Adipocyte (in vitro differentiated cells): ENCODE results near the gene GRIN1.
A peak's percentile ranks its signal among the peaks of the same experiment; 100 is the strongest.

ENCODE experiments used
- DNase-seq: peaks from one replicate; pipeline ENCODE4 v3.0.0-alpha.2; 2015; ENCODE audit warnings: low read depth
- H3K27me3 ChIP-seq: replicated peaks from 2 replicates; pipeline ENCODE4 v1.7.0; 2013; ENCODE audit warnings: mild to moderate bottlenecking, low read length, moderate library complexity; ENCODE audit not compliant: control insufficient read depth, insufficient read depth
- H3K36me3 ChIP-seq: 2 replicates; pipeline ENCODE4 v1.7.0; 2013; ENCODE audit warnings: low read length, mild to moderate bottlenecking, moderate library complexity; ENCODE audit not compliant: control insufficient read depth, insufficient read depth, severe bottlenecking
- H3K4me1 ChIP-seq: 2 replicates; pipeline ENCODE4 v1.7.0; 2013; ENCODE audit warnings: mild to moderate bottlenecking, low read length, moderate library complexity; ENCODE audit not compliant: control insufficient read depth, insufficient read depth
- H3K4me3 ChIP-seq: 2 replicates; pipeline ENCODE4 v1.7.0; 2013; ENCODE audit warnings: mild to moderate bottlenecking, low read length, moderate library complexity
- H3K9ac ChIP-seq: 2 replicates; pipeline ENCODE4 v1.7.0; 2013; ENCODE audit warnings: mild to moderate bottlenecking, low read length, moderate library complexity
- H3K9me3 ChIP-seq: 2 replicates; pipeline ENCODE4 v1.7.0; 2013; ENCODE audit warnings: mild to moderate bottlenecking, low read length, moderate library complexity; ENCODE audit not compliant: control insufficient read depth

The GRIN1 gene

DNA sequence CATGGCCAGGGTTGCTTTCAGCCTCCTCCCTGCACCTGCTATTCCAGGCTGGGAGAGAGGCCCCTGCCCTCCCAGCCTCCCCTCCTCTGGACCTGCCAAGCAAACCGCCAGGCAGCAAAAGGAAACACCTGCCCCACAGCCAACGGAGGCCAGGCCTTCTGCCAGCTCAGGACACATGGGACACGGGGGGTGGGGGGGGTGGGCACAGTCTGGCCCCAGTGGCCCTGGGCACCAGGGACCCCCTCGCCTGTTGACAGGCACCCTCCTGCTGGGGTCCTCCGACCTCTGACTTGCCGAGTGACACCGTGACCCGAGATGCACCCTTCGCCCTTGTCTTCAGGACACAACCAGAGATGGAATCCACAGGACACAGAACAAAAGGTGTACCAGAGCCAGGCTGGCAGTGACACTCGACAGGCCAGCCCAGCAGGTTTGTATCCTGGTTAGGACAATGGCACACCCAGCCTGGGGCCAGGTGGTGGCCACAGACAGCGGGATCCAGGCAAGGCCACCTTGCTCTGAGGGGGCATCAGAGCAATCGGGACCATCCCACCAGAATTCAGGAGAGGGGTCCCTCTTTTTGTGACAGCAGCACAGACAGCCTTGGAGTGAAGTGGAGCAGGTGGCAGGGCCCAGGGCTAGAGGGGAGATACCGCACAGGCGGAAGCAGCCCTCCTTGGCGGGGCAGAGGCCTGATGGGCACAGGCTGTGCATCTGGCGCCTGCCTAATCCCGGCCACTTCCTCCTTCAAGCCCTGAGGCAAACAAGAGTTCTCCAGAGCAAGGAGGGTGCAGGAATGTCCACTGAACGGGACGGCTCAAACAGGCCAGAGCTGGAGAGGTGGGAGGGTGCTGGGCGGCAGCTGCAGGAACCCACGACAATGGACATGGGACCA lies 34.2 kb downstream of the GRIN1 start:
- Histone ChIP-seq H3K36me3 (peaks cover 9% of the 10 kb centered on the region), H3K4me1 (peaks cover 4% of the 10 kb centered on the region), H3K9ac (no peak overlapping the region), H3K27me3 (peaks cover 29% of the 10 kb centered on the region), H3K4me3 (no peak overlapping the region), H3K9me3 (no peaks in the 10 kb centered on the region)
- no peak for DNase-seq

DNA sequence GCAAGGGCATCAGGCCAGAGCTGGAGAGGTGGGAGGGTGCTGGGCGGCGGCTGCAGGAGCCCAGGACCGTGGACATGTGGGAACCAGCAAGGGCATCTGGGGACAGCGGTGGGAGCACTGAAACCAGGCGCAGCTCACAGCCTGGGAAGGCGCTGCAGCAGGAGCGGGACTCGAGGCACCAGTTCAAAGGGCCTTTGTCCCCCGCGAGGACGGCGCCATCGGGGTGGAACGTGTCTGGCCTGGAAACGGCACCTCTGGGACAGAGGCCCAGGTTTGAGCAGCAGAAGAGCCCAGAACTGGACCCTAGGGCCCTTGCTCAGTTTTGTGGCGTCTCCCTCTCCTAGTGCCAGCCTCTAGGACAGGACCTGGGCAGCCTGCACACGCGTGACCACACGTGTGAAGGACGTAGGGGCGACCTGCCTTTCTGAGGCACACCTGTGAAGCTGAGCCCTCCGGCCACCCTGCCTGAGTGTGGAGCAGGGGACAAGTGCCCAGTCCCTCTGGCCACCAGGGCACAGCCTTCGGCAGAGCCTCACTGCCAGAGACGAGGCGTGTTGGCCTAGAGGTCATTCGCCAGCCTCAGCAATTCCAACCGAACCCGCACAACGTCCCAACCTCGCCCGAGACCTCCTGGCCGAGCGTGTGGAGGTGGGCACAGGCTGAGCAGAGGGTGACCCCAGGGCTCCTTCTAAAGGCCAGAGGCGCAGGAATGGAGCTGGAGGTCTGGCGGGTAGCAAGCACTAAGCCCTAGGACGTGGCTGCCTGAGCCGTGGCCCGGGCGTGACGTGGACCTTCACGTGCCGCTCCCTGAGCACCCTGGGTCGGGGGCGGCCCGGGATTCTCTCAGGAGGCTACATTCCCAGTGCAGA lies 35.1 kb downstream of the GRIN1 start:
- DNase-seq = no peak
- H3K4me3 ChIP-seq = no peak overlapping the region
- H3K4me1 ChIP-seq = peaks cover 8% of the 10 kb centered on the region
- H3K27me3 ChIP-seq = peaks cover 29% of the 10 kb centered on the region
- no peaks in the 10 kb centered on the region for H3K9me3 ChIP-seq
- peaks cover 9% of the 10 kb centered on the region for H3K36me3 ChIP-seq
- no peak overlapping the region for H3K9ac ChIP-seq

DNA sequence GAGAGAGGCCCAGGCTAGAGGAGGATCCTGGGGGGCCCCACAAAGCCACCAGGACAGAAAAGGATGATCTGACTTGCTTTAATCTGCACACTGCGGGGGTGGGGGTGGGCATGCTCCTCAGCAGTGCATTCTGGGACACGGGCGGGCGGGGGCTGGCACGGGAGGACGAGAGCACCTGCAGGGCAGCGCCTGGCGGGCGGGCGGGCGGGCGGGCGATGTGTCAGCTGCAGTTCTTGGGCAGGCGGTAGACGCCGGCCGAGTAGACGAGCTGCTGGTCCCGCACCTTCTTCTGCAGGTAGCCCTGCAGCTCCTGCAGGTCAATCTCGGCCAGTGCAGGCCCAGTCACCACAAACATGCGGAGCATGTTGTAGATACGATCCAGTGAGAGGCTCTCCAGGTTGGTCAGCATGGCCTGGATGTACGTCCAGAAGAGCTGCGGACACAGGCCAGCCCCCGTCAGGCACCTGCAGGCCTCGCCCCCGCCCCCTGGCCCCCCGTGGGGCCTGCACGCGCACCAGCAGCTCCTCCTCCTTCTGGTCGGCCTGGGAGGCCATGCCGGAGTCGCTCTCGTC lies 35.9 kb downstream of the GRIN1 start:
- no peak for DNase-seq
- peaks cover 29% of the 10 kb centered on the region for H3K27me3 ChIP-seq

DNA sequence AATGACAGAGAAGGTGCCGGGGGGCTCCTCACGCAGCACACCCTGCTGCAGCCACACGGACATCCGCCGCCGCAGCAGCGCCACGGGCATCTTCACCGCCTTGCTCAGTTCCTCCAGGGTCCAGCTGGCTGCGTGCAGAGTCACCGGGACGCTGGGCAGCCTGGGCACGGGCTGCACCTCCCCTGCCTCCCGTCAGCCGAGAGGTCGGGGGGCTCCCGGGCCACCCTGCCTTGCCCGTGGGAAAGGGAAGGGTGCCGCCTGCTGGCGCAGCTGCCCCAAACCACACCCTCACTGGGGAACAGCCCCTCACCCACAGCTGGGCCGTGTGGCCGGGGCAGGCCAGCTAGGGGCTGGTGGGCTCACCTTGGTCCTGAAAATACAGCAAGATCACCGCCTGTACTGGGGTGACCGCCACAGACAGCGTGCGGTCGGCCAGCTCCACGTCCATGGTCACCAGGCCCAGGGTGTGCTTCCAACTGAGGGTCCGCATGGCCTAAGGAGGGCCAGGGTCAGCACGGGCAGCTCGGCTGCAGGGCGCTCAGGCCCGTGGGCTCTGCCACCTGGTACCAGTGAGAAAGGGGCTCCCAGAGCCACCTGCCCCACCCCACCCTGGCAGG lies 36.5 kb downstream of the GRIN1 start:
- H3K36me3 ChIP-seq = peaks cover 22% of the 10 kb centered on the region
- H3K4me3 ChIP-seq = no peak overlapping the region
- H3K27me3 ChIP-seq = peaks cover 26% of the 10 kb centered on the region
- no peak for DNase-seq
- H3K9ac ChIP-seq = no peak overlapping the region
- H3K4me1 ChIP-seq = peaks cover 6% of the 10 kb centered on the region
- no peaks in the 10 kb centered on the region for H3K9me3 ChIP-seq

More for the DNA sequence above, 35.9 kb downstream of the GRIN1 start:
- Histone ChIP-seq H3K9me3 (no peaks in the 10 kb centered on the region), H3K36me3 (peaks cover 16% of the 10 kb centered on the region), H3K4me3 (no peak overlapping the region), H3K4me1 (peaks cover 6% of the 10 kb centered on the region), H3K9ac (no peak overlapping the region)

DNA sequence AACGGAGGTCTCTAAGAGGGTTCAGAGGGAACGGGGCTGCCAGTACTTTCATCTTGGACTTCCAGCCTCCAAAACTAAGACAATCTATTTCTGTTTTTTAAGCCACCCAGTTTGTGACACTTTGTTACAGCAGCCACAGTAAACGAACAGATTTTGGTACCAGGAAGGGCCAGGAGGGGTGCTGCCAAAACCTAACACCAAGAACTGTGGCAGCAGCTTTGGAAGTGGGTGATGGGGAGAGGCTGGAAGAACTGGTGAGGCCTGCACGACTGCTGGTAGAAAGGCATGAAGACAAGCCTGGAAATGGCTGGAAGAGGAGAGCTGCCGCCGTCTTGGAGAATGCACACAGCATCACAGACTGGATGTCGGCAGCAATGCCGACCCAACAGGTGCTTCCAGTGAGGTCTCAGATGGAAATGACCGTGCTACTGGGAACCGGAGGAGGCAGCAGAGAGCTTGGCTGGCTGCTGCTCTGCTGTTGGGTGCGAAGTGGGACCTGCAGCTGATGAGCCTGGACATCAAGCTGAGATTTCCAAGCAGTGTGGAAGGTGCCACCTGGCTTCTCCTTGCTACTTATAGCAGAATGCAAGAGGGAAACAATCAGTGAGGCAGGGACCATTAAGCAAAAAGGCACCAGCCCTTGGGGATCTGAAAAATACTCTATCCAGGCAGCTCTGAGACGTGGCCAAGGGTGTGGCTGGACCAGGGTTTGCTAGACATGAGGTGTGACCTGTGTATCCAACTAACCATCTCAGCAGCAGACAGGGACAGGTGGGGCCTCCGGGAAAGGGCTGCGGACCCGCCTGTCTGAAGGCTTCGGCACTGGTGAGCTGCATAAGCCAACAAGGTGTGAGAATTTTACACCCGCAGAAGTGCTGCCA lies 37.6 kb downstream of the GRIN1 start:
- Histone ChIP-seq H3K36me3 (peaks cover 33% of the 10 kb centered on the region), H3K9ac (no peak overlapping the region), H3K27me3 (peaks cover 18% of the 10 kb centered on the region), H3K9me3 (no peaks in the 10 kb centered on the region), H3K4me3 (no peak overlapping the region), H3K4me1 (peaks cover 6% of the 10 kb centered on the region)
- peak; percentile 21 for DNase-seq

DNA sequence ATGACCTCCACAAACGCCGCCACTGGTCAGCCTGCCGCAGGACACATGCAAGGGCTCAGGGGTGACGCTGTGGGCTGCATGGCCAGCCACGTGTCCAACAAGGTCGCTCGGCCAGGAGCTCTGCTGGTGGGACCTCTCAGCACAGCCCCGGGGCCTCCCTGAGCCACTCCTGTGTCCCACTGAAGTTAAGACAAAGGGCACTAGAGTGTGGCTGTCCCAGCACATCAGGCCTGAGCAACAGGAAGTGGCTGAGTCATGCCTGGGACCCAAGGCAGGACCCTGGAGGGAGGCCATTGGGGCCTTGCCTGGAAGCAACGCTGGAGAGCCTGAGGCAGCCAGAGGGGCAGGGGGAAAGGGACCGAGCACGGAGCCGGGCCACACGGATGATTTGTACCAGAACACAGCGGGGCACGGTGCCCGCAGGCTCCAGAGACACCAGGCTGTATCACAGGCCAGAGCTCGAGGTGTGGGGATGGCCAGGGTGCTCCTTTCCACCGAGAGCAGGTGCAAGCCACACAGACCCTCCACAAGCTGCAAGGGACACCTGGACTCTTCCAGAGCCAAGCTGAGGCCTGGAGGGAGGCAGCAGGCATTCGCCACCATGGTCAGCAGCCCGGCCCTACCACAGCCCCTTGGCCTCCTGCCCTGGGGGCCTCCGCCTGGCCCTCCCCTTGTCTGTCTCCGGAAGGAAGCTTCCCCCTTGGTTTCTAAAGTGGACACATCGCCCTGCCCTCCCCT lies 39.4 kb downstream of the GRIN1 start:
- H3K9me3 ChIP-seq = no peaks in the 10 kb centered on the region
- H3K27me3 ChIP-seq = peaks cover 5% of the 10 kb centered on the region
- H3K9ac ChIP-seq = no peak overlapping the region
- H3K36me3 ChIP-seq = peaks cover 48% of the 10 kb centered on the region
- peaks cover 6% of the 10 kb centered on the region for H3K4me1 ChIP-seq
- H3K4me3 ChIP-seq = no peak overlapping the region
- no peak for DNase-seq

DNA sequence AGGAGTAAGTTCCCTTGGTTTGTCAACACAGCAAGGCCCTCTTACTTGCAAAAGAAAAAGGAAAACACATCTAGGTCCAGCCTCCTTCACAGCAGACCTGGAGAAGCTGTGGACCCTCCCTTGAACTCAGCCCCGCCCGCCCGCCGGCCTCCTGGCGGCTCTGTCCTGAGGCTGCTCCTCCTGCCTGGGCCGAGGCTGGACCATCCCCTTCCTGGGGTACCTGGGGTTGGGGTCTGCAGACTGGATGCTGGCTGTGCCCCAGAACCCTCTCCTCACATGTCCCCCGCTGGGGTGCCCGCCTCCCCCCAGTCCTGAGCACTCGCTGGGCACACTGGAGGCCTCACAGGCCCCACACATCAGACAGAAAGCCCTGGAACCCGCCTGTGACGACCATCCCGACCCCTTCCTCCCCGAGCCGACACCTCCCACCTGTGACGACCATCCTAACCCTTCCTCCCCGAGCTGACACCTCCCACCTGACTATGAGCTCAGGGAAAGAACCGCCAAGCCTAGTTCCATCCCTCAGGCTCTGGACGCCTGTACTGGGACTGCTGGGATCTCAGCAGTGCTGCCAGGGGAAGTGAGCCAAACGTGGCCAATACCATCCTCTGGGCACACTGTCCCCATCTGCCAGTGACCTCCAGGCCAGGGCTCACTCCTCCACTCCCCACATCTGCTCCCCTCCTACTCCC lies 40.1 kb downstream of the GRIN1 start:
- Histone ChIP-seq H3K9me3 (no peaks in the 10 kb centered on the region), H3K36me3 (peaks cover 55% of the 10 kb centered on the region), H3K27me3 (no peaks in the 10 kb centered on the region), H3K9ac (no peak overlapping the region), H3K4me1 (peaks cover 6% of the 10 kb centered on the region), H3K4me3 (no peak overlapping the region)
- no peak for DNase-seq

DNA sequence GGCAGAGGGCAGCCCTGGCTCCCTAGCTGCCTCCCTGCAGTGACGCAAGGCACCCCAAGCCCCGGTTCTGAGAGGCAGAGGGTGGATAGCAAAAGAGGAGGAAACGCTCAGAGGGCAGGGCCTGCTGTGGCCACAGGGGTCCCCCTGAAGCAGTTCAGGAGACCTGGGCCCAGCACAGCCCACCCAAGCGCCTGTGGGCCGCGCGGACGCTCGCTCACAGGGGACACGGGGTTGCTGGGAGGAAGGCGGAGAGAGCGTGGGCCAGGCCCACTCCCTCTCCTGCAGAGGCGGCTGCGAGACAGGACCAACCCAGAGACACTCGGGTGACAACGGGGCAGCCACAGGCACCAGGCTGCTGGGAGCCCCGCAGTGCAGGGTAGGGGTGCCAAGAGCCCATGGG lies 40.8 kb downstream of the GRIN1 start:
- H3K4me1 ChIP-seq = peaks cover 6% of the 10 kb centered on the region
- no peak overlapping the region for H3K4me3 ChIP-seq
- H3K9me3 ChIP-seq = no peaks in the 10 kb centered on the region
- no peak for DNase-seq
- peaks cover 62% of the 10 kb centered on the region for H3K36me3 ChIP-seq
- no peaks in the 10 kb centered on the region for H3K27me3 ChIP-seq
- no peak overlapping the region for H3K9ac ChIP-seq

DNA sequence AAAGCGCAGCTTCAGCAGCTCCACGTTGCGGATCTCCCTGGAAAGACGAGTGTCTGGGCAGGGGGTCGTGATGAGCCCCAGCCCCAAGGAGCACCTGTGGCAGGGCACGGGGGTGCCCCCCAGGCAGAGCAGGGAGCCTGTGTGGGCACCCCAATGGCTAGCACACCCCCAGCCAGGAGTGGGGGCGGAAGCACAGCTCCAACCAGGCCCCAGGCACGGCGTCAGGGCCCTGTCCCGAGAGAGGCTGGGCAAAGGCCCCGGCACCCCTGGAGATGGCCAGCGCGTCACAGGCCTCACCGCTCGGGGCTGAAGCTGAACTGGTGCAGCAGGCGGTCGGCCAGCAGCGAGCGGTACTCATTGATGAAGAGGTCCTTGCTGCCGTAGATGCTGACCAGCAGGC lies 41.5 kb downstream of the GRIN1 start:
- no peak for DNase-seq
- H3K36me3 ChIP-seq = peaks cover 68% of the 10 kb centered on the region
- H3K4me1 ChIP-seq = peaks cover 6% of the 10 kb centered on the region
- no peak overlapping the region for H3K9ac ChIP-seq
- no peak overlapping the region for H3K4me3 ChIP-seq
- H3K27me3 ChIP-seq = no peaks in the 10 kb centered on the region
- H3K9me3 ChIP-seq = no peaks in the 10 kb centered on the region
